Endothelial cell of umbilical vein (primary cell): ENCODE measurements around the gene FGD5.

ENCODE experiments used
- CTCF ChIP-seq, 2 donors: IDR thresholded peaks; 1 replicate in 1 of 2; 2 replicates in 1 of 2; pipeline ENCODE4 v1.5.1; 2011; ENCODE audit warnings: low read length in 2 of 2, mild to moderate bottlenecking in 2 of 2, moderate library complexity in 2 of 2, control low read depth in 1 of 2, inconsistent platforms in 1 of 2, low read depth in 1 of 2; ENCODE audit not compliant: insufficient read depth in 1 of 2; ENCODE audit errors: extremely low read depth in 1 of 2
- EZH2 ChIP-seq: IDR thresholded peaks from 2 replicates; pipeline ENCODE4 v1.6.1; 2012; ENCODE audit warnings: borderline replicate concordance, low read depth, mild to moderate bottlenecking, moderate library complexity, low read length, inconsistent platforms; ENCODE audit not compliant: severe bottlenecking
- POLR2A ChIP-seq: IDR thresholded peaks from 2 replicates; pipeline ENCODE4 v1.6.1; 2012; ENCODE audit warnings: low read depth, mild to moderate bottlenecking, control low read depth, low read length

- TF ChIP-seq CTCF (IDR thresholded peaks at IDR 0.05; ENCODE audit: extremely low read depth in 1 of 2, insufficient read depth in 1 of 2, low read depth in 1 of 2, low read length in 2 of 2) (no peak), POLR2A (no peak), EZH2 (no peak)
Observed at GRCh38 chr3:14969671-14970070, 150.9 kb downstream of the FGD5 start.
